Measurements from ENCODE around the gene VEZT.

DNA sequence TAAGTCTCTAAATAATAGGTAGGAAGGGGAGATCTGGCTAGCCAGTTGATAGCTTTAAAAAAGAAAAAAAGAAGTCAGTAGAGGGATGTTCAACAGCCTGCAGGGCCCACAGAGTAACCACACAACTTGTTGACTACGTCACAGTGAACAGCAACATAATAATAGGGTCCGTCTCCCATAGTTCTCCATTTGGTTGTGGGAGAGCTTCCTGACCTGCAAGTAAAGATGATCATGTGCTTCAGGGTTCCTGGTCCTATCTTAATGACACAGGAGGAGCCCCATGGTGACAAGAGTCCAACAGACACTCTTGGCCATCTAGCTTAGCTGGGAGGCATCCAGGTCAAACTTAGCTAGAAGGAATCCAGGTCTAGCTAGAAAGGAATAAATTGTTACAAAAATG lies 36.5 kb upstream of the VEZT start:
- no peak for TF ChIP-seq POLR2A (IDR thresholded peaks at IDR 0.05; ENCODE audit: borderline replicate concordance, extremely low read depth, insufficient read depth, insufficient read length)
- TF ChIP-seq CEBPB (IDR thresholded peaks at IDR 0.05; ENCODE audit: low read depth), result no peak
- TF ChIP-seq RAD21 (IDR thresholded peaks at IDR 0.05; ENCODE audit: low read depth), result no peak
- no peak for TF ChIP-seq POLR2AphosphoS5 (IDR thresholded peaks at IDR 0.05; ENCODE audit: low read depth, low read length)
- TF ChIP-seq, protein P1, sequence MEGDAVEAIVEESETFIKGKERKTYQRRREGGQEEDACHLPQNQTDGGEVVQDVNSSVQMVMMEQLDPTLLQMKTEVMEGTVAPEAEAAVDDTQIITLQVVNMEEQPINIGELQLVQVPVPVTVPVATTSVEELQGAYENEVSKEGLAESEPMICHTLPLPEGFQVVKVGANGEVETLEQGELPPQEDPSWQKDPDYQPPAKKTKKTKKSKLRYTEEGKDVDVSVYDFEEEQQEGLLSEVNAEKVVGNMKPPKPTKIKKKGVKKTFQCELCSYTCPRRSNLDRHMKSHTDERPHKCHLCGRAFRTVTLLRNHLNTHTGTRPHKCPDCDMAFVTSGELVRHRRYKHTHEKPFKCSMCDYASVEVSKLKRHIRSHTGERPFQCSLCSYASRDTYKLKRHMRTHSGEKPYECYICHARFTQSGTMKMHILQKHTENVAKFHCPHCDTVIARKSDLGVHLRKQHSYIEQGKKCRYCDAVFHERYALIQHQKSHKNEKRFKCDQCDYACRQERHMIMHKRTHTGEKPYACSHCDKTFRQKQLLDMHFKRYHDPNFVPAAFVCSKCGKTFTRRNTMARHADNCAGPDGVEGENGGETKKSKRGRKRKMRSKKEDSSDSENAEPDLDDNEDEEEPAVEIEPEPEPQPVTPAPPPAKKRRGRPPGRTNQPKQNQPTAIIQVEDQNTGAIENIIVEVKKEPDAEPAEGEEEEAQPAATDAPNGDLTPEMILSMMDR (IDR thresholded peaks at IDR 0.05 in 2 of 3, conservative IDR thresholded peaks at IDR 0.05 in 1 of 3; ENCODE audit: borderline replicate concordance in 1 of 3, insufficient read depth in 1 of 3, low read depth in 2 of 3, low read length in 2 of 3), result no peak
- TF ChIP-seq SIN3A (IDR thresholded peaks at IDR 0.05; ENCODE audit: low read depth), result no peak

Measured in HCT116 (cell line).